Posterior vena cava (tissue), 2 donors: ENCODE measurements around the gene MIER1. TPM values are rescaled to one million over a fixed set of nuclear protein-coding genes. Genes with fewer than 3 reads are reported as not detected.

Source experiments
- DNase-seq: peaks from one replicate; pipeline ENCODE4 v3.0.0-alpha.2; 2020; ENCODE audit warnings: low spot score
- intact Hi-C, 2 donors: fragments of 100-400 bp; cut with DNase I; formaldehyde crosslinking; loops; one replicate each; pipeline versions ENCODE4 v1.14.1 to v1.14.2; 2022 to 2023
- total RNA-seq, 2 donors: library from RNA; stranded (reverse); fragmentation: NEBNext Ultra II Directional; extraction: Animal tissue kit (Norgen Biotek cat#: 25700); gene quantifications; one replicate each; pipeline ENCODE4 v1.2.1, GENCODE V29; 2021
- donor health status: DM: yes; HTN: yes; CAD: no.
- donor health status: DM: yes; HTN: yes; CAD: no.

MIER1 gene
- total RNA-seq, 2 donors from 2014 or later: 45.7 to 55.4 TPM

- DNase-seq: no peak
- intact Hi-C loops: no loop called here
Measured at GRCh38 chr1:66984491-66984890, 59.7 kb downstream of the MIER1 start.

GRCh38 chr1:66985835-66986234 lies 61.0 kb downstream of the MIER1 start:
- intact Hi-C loops: no loop called here
- no peak for DNase-seq

- no peak for DNase-seq
- intact Hi-C loops: loop anchor here (10.0 kb wide), 2 partner anchors 152 to 228 kb away; no protein-coding TSS in a partner anchor
Measured at GRCh38 chr1:66993076-66993475, 68.3 kb downstream of the MIER1 start.

GRCh38 chr1:66996018-66996682 lies 71.4 kb downstream of the MIER1 start:
- no peak for DNase-seq
- intact Hi-C loops: loop anchor here (5.0 to 10.0 kb wide), 3 partner anchors 149 to 231 kb away; no protein-coding TSS in a partner anchor

- DNase-seq: no peak
- intact Hi-C loops: loop anchor here (5.0 to 10.0 kb wide), 3 partner anchors 146 to 234 kb away; no protein-coding TSS in a partner anchor
Measured at GRCh38 chr1:66998972-66999371, 74.2 kb downstream of the MIER1 start.

- DNase-seq: no peak
- intact Hi-C loops: loop anchor here (5.0 to 10.0 kb wide), 3 partner anchors 145 to 235 kb away; no protein-coding TSS in a partner anchor
Measured at GRCh38 chr1:66999640-67000400, 75.0 kb downstream of the MIER1 start.

GRCh38 chr1:67001682-67002425 lies 77.1 kb downstream of the MIER1 start:
- intact Hi-C loops: no loop called here
- no peak for DNase-seq

GRCh38 chr1:67004176-67004575 lies 79.4 kb downstream of the MIER1 start:
- DNase-seq: no peak
- intact Hi-C loops: no loop called here

GRCh38 chr1:67005068-67005467 lies 80.3 kb downstream of the MIER1 start:
- intact Hi-C loops: no loop called here
- DNase-seq: no peak

GRCh38 chr1:67009792-67010191 lies 85.0 kb downstream of the MIER1 start:
- intact Hi-C loops: no loop called here
- DNase-seq: no peak

GRCh38 chr1:67013573-67013972 lies 88.8 kb downstream of the MIER1 start:
- no peak for DNase-seq
- intact Hi-C loops: no loop called here

- no peak for DNase-seq
- intact Hi-C loops: no loop called here
Measured at GRCh38 chr1:67018574-67018973, 93.8 kb downstream of the MIER1 start.

- DNase-seq: no peak
- intact Hi-C loops: no loop called here
Measured at GRCh38 chr1:67019121-67019520, 94.3 kb downstream of the MIER1 start.

GRCh38 chr1:67019600-67020136 lies 94.9 kb downstream of the MIER1 start:
- no peak for DNase-seq
- intact Hi-C loops: no loop called here

GRCh38 chr1:67020304-67020703 lies 95.5 kb downstream of the MIER1 start:
- DNase-seq: no peak
- intact Hi-C loops: no loop called here

- no peak for DNase-seq
- intact Hi-C loops: no loop called here
Measured at GRCh38 chr1:67020765-67021164, 96.0 kb downstream of the MIER1 start.

GRCh38 chr1:67029472-67029871 lies 104.7 kb downstream of the MIER1 start:
- no peak for DNase-seq
- intact Hi-C loops: no loop called here

- no peak for DNase-seq
- intact Hi-C loops: no loop called here
Measured at GRCh38 chr1:67031121-67031858, 106.5 kb downstream of the MIER1 start.

GRCh38 chr1:67031859-67032247 lies 107.1 kb downstream of the MIER1 start:
- DNase-seq: no peak
- intact Hi-C loops: no loop called here
